ENCODE results near the gene SHOC2.

- no peak for TF ChIP-seq ZNF384 (IDR thresholded peaks at IDR 0.05)
- no peak for TF ChIP-seq TARDBP (IDR thresholded peaks at IDR 0.05)
- TF ChIP-seq FOXM1 (IDR thresholded peaks at IDR 0.05; ENCODE audit: borderline replicate concordance): no peak
- TF ChIP-seq SP1 (IDR thresholded peaks at IDR 0.05): no peak
- no peak for TF ChIP-seq BHLHE40 (IDR thresholded peaks at IDR 0.05; ENCODE audit: borderline replicate concordance)
- TF ChIP-seq LEF1 (IDR thresholded peaks at IDR 0.05; ENCODE audit: borderline replicate concordance): no peak
- TF ChIP-seq FOXK2 (IDR thresholded peaks at IDR 0.05): no peak
- no peak for TF ChIP-seq NFRKB (IDR thresholded peaks at IDR 0.05)
- TF ChIP-seq ELF4 (IDR thresholded peaks at IDR 0.05): no peak
- TF ChIP-seq ARNT (IDR thresholded peaks at IDR 0.05): no peak
- no peak for TF ChIP-seq CTBP1 (IDR thresholded peaks at IDR 0.05; ENCODE audit: borderline replicate concordance)
- no peak for TF ChIP-seq PKNOX1 (IDR thresholded peaks at IDR 0.05)
- no peak for TF ChIP-seq SUZ12 (IDR thresholded peaks at IDR 0.05)
- no peak for TF ChIP-seq HDGF (IDR thresholded peaks at IDR 0.05; ENCODE audit: borderline replicate concordance)
Observed at GRCh38 chr10:111039522-111039921, 120.1 kb downstream of the SHOC2 start.
